ENCODE data around the gene A3GALT2.

Gene A3GALT2

DNA sequence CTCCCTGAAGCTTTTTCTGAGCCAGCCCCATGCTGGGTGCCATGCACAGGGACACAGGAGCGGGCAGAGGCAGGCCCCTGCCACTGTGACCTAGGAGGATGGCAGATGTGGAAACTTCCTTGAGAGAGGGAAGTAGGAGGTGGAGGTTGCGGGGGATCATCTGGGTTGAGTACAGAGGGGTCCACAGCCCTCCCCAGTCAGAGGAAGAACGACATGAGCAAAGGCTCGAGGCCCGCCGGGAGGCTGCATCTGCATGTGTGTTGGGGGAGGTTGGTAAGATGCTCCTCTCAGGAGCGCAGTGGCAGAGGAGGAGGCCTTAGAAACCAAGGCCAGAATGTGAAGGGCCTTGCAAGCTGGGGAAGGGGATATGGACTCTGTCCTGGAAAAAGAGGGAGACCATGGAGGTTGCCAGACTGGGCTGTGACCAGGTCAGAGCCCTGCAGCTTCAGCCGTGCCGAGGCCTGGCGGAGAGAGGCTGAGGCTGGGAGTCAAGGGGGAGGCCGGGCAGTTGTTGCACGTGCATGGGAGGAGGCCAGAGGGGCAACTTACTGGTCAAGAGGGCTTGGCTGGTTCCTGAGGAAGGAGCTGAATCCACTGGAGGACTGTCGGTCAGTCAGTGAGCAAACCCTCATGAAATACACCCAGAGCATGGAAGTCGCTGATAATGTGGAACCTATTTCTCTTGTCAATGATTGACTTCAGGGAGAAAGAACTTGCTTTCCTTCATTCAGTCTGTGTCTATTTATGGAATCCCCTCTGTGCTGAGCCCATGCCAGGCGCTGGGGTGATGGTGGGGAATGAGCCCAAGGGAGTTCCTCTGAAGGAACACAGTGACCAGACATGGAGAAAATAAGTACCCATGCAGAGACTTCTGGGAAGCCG lies 31.7 kb downstream of the A3GALT2 start:
- no peak for DNase-seq

DNA sequence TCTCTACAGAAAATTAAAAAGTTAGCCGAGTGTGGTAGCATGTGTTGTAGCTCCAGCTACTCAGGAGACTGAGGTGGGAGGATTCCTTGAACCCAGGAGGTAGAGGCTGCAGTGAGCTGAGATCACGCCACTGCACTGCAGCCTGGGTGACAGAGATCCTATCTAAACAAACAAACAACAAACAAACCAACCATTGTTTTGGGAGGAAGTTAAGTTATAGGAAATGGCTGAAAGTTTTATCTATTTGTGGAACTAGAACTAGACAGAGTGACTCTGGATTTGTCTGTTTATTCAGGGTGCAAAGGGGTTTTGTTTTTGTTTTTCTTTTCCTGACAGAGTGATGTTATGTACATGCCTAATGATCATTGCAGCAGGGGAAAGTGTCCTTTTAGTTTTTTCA lies 33.6 kb downstream of the A3GALT2 start:
- DNase-seq, result no peak

- DNase-seq, result no peak
Measured at GRCh38 chr1:33286451-33287185, 34.3 kb downstream of the A3GALT2 start.

GRCh38 chr1:33284049-33284448 lies 36.8 kb downstream of the A3GALT2 start:
- no peak for DNase-seq

GRCh38 chr1:33282791-33283190 lies 38.1 kb downstream of the A3GALT2 start:
- no peak for DNase-seq

GRCh38 chr1:33281554-33282303 lies 39.2 kb downstream of the A3GALT2 start:
- no peak for DNase-seq

DNA sequence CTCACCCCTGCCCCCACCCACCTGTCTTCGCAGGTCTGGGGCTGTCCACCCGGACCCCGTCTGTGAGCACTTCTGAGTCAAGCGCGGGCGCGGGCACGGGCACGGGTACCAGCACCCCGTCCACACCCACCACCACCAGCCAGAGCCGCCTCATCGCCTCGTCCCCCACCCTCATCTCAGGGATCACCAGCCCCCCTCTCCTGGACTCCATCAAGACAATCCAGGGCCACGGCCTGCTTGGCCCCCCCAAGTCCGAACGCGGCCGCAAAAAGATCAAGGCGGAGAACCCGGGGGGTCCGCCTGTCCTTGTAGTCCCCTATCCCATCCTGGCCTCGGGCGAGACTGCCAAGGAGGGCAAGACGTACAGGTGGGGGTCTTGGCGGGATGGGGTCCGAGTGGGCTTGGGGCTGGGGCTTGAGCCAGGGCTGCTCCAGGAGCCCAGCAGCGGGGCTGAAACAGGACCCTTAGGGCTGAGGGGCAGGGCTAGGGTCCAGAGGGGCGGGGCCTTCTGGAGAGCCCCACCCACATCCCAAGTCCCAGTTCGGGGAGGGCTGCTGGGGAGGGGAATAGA lies 40.7 kb downstream of the A3GALT2 start:
- DNase-seq, result no peak

DNA sequence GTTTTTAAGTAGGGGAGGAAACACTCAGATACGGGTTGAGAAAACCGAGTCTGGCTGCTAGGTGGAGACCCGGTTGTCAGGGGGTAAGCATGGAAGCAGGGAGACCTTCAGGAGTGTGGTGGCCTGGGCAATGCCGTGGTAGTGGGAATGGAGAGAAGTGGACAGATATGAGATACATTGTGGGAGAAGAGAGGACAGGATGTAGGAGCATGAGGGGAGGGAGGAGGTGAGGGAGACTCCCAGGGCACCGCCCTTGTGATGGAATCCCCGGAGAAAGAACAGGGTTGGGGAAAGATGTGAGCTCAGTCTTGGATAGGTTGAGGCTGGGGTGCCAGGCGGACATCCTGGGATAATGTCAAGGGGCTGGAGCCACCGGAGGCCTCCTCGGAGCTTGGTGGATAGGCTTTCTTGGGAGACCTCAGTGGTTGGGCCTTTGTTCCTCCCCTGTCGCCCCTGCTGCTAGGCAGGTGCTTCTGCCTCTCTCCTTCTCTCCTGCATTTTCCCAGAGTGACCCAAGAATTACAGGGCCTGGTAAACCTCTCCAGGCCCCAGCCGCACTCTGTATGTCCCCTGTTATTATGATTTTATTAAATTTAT lies 43.3 kb downstream of the A3GALT2 start:
- no peak for DNase-seq

DNA sequence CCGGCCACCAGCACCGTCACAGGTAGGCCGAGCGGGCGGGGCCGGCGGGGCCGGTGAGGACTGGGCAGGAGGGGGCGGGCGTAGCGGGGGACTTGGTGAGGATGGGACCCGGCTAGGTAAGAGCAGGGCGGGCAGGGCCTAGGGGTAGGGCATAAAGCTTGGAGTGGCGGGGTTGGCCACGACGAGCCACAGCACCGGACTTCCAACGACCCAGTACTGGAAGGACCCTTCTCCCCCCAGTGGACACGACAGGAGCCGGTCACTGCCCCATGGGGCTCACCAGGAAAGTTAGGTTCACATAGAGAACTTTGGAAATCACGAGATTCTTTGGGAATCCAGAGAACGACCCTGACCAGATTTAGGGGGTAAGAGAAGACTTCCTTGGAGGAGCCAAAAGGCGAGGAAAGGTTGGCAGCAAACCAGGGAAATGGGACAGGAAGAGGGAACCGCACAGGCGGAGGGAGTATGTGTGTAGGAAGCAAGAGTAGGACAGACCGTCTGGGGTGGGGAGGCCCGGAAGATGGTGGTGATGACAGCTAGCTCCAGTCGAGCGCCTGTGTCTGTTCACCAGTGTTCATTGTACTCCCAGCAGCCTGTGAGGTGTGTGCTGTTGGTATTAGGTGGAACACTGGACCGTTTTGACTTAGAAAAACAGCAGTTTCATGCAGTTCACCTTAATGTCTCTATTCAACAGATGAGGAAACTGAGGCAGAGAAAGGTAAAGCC lies 44.2 kb downstream of the A3GALT2 start:
- DNase-seq, result no peak

GRCh38 chr1:33275706-33276572 lies 45.0 kb downstream of the A3GALT2 start:
- no peak for DNase-seq

GRCh38 chr1:33275195-33275594 lies 45.7 kb downstream of the A3GALT2 start:
- DNase-seq, result no peak

DNA sequence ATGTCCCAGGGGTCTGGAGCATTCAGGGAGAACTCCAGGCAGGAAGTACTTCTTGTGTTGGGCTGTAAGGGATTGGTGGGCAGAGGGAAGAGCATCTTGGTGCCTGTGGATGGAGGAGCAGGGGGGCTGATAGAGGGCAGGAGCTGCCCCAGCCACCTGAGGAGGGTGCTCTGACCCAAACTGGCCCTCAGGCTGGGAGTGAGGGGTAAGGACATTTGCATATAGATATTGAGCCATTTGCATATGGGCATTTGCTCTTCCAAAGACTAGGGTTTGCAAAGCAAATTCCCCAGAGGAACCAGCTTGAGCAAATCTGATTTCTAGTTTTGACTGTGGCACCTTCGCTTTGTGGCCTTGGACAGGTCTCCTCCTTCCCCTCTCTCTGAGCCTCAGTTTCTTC lies 46.5 kb downstream of the A3GALT2 start:
- DNase-seq, result no peak

DNA sequence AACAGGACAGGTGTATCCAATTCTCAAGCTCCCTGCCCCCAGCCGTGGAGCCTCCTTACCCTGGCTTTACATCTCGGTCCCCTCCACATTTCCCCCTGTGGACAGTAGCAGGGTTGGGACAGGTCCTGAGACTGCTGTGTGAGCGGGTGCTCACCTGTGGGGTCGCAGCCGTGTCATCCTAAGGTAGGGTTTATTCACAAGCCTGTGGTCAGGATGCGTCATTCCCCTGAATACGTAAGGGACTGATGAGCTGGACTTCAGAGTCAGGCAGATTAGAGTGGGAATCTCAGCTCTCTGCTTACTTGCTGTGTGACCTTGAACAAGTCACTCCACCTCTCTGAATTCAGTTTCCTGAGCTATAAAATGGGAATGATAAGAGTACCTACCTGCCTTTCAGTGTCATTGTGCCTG lies 46.9 kb downstream of the A3GALT2 start:
- DNase-seq, result no peak

- no peak for DNase-seq
Measured at GRCh38 chr1:33273406-33273805, 47.5 kb downstream of the A3GALT2 start.

- no peak for DNase-seq
Measured at GRCh38 chr1:33272930-33273329, 48.0 kb downstream of the A3GALT2 start.

DNA sequence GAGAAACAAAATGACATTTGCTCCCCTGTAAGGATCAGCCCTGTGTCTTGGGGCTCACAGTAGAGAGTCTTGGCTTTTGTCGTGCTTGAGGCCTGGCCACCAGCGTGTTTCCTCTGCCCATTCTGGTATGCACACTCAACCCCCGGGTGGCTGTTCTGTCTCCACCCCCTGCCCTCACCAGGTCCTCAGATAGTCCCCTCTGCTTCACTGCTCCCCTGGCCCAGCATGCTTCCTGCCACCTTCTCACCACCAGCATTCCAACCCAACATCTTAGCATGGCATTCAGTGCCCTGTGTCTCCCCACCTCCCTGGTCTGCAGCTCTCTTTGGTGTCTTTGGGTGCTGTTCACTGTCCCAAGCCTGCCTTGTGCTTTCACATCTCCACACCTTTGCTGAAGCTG lies 48.4 kb downstream of the A3GALT2 start:
- no peak for DNase-seq

- no peak for DNase-seq
Measured at GRCh38 chr1:33271666-33272505, 49.0 kb downstream of the A3GALT2 start.

- DNase-seq, result no peak
Measured at GRCh38 chr1:33270808-33271465, 50.0 kb downstream of the A3GALT2 start.

- DNase-seq, result no peak
Measured at GRCh38 chr1:33270379-33270778, 50.5 kb downstream of the A3GALT2 start.
